Inflammatory macrophage treated with lipopolysaccharide for 1 hour (primary cell): Measurements from ENCODE around the gene PEX12.
A peak's percentile ranks its signal among the peaks of the same experiment; 100 is the strongest.
"Not testable (repeated sequence)": the region's sequence is repeated elsewhere in the genome, so short reads cannot be mapped to it uniquely, and the experiment has no call there.

Experiments
- DNase-seq, 2 donors: peaks; one replicate each; pipeline ENCODE4 v3.0.0-alpha.2; 2020 to 2022

PEX12 gene

GRCh38 chr17:35575759-35576158, 2.6 kb downstream of the PEX12 start:
- no peak for DNase-seq

- no peak for DNase-seq
Measured at GRCh38 chr17:35569405-35569804, 9.0 kb downstream of the PEX12 start.

- peak; percentile 47 to 62 for DNase-seq
Measured at GRCh38 chr17:35568561-35568960, 9.8 kb downstream of the PEX12 start.

DNA sequence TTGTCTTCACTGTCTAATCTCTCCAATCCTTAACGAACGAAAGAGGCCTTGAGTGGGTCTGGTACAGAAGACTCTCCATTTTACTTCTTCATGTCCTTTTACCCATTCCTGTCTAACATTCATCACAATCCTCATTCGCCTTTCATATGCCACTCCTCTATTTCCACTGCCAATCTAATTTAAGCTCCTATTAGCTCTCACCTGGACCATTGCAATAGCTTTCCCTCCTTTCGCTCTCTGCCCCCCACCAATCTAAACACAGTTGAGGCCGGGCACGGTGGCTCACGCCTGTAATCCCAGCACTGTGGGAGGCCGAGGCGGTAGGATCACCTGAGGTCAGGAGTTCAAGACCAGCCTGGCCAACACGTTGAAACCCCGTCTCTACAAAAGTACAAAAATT, 11.4 kb downstream of the PEX12 start:
- no peak for DNase-seq

- not testable (repeated sequence) for DNase-seq
Measured at GRCh38 chr17:35563181-35563580, 15.2 kb downstream of the PEX12 start.

DNA sequence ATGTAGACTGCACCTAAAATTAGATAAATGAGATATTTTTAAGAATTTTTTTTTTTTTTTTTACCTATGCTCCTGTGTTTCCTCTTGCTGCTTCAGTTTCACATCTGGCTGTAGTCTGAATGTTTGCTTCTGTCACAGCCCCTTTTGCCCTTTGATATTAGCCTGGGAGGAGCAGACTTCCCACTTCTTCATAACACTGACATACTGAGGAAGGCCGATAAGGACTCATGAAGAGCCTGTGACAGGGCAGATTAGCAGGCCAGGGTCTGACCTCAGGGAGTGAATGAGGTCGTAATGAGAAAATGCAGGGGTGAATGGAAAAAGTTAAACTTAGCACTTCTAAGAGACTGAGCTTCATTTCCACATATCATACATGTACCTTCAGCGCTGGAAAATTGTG, 17.7 kb downstream of the PEX12 start, which contains the start of gene SLFN14:
Gene SLFN14, minus strand, starts transcription at position 117 of the 400 bp plus-strand sequence. CDS start 2,757 bp downstream, outside the sequence.
- DNase-seq, result no peak

- DNase-seq, result no peak
Measured at GRCh38 chr17:35559495-35560210, 18.7 kb downstream of the PEX12 start.

DNA sequence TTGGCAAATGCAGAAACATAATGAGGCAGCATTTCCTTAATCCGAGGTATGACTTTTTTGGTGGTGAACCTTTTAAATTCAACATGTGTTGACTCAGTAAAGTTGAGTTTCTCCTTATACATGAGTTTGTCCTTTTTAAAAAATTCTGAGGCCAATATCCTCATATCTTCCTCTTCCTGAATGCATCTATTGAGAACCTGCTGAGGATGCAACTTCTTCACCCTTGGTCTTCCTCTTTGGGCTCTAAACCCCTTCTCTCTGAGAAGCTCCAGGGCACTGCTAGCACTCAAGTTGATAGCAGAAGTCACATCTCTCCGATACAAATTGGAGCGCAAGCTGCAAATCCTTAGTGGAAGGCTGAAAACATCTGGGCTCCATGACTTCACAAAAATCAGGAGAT, 21.0 kb downstream of the PEX12 start:
- DNase-seq, result no peak

DNA sequence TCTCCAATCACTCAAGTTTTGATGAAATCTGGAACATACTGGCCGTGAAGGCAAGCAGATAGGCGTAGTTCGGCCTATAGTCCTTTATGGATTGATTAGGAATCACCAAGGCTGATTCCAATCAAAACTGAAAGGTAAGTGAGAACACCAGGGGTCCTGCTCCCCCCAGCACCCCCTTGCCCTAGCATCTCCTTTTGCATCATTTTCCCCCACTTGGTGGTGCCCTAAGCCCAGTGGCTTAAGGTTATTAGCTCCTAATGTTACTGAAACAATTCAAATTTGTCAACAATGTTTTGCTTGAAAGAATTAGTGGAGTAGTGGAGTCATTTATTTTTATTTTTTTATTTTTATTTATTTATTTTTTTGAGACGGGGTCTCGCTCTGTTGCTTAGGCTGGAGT, 22.7 kb downstream of the PEX12 start:
- no peak for DNase-seq

GRCh38 chr17:35554668-35555067, 23.7 kb downstream of the PEX12 start:
- DNase-seq, result no peak

GRCh38 chr17:35553310-35553709, 25.1 kb downstream of the PEX12 start:
- DNase-seq, result no peak

GRCh38 chr17:35548978-35549377, 29.4 kb downstream of the PEX12 start:
- no peak for DNase-seq

- no peak for DNase-seq
Measured at GRCh38 chr17:35548208-35548810, 30.1 kb downstream of the PEX12 start.

DNA sequence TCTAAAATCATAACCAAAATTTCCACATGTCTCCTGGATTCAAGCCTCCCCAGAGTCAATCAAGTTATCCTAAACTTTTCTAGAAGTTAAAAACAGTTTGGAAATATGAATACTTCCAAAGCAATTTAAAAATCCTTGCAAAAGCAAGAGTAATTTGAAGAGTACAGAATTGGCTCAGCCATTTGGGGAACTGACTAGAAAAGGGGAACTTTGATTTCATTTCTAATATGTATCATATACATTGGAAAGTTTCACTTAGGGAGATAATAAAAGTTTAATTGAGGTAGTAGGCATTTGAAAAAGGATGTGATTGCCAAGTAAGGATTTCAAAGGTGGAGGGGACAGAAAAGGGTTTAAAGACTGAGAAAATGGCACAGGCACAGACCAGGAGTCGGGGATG, 31.9 kb downstream of the PEX12 start:
- peak; percentile 77 to 80 for DNase-seq

- DNase-seq, result no peak
Measured at GRCh38 chr17:35545150-35545549, 33.2 kb downstream of the PEX12 start.

GRCh38 chr17:35543856-35544255, 34.5 kb downstream of the PEX12 start:
- no peak for DNase-seq

- DNase-seq, result no peak
Measured at GRCh38 chr17:35542990-35543389, 35.4 kb downstream of the PEX12 start.

DNA sequence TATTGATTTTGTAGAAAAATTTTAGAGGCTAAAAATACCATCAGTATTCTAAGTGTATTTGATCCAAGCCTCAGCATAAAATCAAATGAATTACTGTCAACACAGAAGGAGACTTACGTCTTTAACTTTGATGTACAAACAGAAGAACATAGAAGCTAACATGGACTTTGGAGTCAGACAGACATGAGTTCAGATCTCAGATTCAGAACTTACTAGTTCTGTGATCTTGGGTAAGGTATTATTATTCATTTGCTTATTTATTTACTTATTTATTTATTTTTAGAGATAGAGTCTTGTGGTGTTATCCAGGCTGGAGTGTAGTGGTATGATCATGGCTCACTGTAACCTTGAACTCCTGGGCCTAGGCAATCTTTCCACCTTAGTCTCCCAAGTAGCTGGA, 36.9 kb downstream of the PEX12 start:
- DNase-seq, result no peak

GRCh38 chr17:35540589-35541404, 37.6 kb downstream of the PEX12 start:
- peak; percentile 85 to 88 for DNase-seq

- no peak for DNase-seq
Measured at GRCh38 chr17:35539659-35540026, 38.7 kb downstream of the PEX12 start.

DNA sequence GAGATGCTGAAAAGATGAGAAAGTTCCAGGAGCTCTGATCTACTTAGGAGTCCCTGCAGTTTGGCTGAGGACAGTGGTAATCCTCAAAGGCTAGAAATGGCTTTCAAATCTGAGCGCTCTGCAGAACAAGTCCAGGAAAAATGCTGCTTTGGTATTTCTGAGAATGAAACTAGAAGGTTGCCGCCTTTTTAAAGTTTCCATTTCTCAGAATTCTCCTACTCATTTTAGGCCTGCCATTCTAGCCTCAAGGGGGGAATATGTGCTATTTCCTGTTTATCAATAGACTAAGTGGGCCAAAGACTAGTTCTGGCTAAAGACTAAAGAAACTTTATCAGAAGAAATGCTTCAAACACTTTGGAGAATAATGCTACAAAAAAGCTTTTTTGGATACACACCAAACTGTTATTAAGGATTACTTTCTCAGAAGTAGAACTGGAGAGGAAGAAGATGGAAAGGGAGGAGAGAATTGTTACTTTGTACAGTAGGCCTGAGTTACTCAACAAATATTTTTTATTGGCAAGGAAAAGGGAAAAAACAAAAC, 40.7 kb downstream of the PEX12 start, which contains the start of gene SLFN12L:
Gene SLFN12L, minus strand, starts transcription at position 78 of the 541 bp plus-strand sequence. CDS start 15,314 bp downstream, outside the sequence.
- DNase-seq, result peak; percentile 38 to 72

- DNase-seq, result no peak
Measured at GRCh38 chr17:35536664-35537171, 41.7 kb downstream of the PEX12 start.

- not testable (repeated sequence) for DNase-seq
Measured at GRCh38 chr17:35535406-35535805, 43.0 kb downstream of the PEX12 start.
